Activated CD4-positive, alpha-beta T cell treated with anti-CD3 and anti-CD28 coated beads for 48 hours (primary cell): Measurements from ENCODE around the gene HIVEP3.

ENCODE experiments used
- DNase-seq: peaks from one replicate; pipeline ENCODE4 v3.0.0-alpha.2; 2020

HIVEP3 gene

DNA sequence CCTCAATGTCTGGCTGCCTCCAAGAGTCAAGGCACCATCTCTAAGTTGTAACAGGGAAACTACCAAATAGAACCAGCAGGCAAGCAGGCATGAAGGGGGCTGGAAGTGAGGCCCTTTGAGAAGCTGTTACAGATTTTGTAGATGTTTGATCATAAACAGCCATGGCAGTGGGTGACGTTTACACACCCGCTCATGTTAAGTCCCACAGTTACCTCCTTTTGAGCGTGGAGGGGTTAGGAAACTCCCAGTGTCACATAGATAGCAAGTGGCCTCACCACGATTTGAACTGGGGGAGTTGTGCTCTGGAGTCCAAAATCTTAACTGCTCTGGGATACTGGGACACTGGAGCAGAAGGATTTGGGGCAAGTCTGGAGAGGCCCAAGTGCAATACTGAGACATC, 192.4 kb downstream of the HIVEP3 start:
- DNase-seq: no peak

DNA sequence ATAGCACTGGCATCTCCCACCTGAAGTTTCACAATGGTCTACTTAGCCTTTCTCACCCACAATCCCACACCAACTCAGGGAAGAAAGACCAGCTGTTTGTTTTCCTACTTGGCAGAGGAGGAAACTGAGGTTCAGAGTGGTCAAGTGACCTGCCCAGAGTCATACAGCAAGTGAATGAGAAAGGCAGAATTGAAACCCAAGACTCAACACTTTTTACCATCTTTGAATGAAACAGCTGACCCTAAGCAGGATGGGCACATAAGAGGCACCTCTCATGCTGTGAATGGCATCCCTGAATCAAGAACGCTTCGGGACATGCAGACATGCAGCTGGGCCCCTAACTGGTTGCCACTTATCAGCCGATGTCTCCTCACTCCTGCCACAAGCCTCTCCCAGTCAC, 193.8 kb downstream of the HIVEP3 start:
- no peak for DNase-seq

DNA sequence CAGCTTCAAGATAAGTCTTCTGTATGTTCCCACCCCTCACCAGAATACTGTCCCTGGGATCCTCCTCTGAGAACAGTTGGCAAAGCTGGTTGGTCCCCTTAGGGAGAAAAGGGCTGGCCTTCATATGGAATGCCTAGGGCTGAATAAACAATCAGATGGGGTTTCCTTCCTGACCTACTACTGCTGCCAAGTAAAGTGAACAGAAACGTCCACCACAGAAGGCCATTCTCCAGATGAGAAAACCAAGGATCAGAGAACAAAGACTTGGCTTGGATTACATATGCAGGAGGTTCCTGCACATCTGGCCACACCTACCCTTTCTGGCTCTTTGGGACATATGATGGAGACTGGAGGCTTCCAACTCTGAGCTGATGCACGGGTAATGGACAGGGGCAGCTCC, 194.5 kb downstream of the HIVEP3 start:
- no peak for DNase-seq

DNA sequence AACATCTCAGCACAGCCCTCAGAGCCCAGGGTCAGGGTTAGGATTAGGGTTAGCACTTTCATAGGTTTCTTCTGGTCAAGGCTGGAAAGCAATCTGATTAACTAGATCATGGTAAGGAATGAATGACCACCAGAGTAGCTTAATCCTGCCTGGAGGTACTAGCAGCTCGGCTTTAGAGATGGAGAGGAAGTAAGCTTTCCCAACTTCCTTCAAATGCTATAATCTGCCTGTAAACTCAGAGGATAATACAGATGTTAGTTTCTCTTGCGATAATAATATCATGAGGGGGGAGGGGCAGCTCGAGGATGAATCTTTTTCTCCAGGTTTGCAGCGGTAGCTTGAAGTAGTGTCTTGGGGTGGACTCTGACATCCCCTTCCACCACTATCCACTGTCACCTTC, 194.9 kb downstream of the HIVEP3 start:
- no peak for DNase-seq

DNA sequence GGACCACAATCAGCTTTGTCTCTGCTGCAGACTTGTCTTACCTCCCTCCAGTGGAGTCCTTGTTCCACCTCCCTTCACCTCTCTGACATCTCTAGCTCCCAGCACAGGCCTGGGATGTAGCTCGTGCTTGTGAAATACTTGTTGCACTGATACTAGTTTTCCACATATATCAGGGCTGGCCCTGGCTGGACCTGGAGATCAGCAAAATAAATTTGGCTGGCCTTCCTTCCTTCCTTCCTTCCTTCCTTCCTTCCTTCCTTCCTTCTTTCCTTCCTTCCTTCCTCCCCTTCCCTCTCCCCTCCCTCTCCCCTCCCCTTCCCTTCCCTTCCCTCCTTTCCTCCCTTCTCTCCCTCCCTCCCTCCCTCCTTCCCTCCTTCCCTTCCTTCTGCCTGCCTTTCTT, 196.5 kb downstream of the HIVEP3 start:
- DNase-seq: no peak

DNA sequence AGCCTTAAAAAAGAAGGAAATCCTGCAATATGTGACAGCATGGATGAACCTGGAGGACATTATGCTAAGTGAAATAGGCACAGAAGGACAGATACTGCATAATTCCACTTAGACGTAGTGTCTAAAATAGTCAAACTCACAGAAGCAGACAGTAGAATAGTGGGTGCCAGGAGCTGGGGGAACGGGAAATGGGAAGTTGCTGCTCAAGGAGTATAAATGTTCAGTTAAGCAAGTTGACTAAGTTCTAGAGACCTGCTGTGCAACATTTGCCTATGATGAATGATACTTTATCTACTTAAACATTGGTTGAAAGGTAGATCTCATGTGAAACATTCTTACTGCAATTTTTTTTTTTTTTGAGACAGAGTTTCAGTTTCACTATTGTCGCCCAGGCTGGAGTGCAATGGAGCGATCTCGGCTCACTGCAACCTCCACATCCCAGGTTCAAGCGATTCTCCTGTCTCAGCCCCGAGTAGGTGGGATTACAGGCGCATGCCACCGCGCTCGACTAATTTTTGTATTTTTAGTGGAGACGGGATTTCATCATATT, 197.8 kb downstream of the HIVEP3 start:
- no peak for DNase-seq

DNA sequence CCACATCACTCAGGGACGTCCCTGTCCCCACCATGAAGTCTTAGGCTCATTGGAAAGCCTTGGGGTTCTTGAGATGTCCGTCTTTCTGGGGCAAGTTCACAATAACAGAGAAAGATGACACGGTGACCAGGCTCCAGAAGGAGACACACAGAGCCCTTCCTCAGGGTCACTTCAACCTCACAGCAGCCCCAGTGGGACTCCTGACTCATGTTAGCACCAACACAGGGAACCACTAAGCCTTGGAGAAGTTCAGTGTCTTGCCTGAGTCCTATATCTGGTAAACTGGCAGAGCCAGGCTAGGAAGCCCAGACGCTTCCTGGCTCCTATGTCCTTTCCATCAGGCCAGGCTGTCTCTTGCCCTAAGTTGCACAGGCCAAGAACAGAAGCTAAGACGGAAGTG, 199.1 kb downstream of the HIVEP3 start:
- DNase-seq: no peak

DNA sequence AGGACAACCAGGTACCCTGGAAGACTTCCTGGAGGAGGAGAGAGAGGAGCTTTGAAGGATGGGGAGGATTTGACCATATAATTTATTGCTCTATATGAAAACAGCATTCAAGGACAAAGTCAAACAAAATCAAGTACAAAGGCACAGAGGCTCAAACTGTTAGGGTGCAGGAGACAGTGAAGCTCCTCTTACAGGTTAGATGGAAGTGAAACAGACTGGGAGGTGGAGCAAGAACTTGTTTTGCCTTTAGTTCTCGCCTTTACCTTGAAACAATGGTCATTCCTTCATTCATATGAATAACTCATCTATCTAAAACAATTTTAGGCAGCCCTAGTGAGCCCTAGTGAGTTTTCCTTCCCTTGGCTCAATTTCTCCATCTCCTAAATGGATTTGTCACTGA, 199.6 kb downstream of the HIVEP3 start:
- no peak for DNase-seq

DNA sequence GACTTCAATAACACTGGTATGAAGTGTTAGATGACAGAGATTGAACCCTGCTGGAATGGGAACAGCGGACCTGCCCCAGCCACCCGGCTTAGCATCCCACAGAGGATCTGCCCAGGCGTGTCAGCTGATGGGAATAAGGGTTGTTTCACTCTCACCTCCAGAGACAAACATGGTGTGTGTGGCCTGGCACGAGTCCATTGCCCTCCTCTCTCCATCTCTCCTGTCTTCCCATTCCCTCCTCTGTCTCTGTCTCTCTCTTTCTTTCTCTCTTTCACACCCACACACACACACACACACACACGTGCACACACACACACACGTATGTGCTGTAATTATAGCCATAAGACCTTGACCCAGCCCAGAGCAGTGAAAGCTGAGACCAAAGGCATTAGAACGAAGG, 200.2 kb downstream of the HIVEP3 start:
- no peak for DNase-seq

DNA sequence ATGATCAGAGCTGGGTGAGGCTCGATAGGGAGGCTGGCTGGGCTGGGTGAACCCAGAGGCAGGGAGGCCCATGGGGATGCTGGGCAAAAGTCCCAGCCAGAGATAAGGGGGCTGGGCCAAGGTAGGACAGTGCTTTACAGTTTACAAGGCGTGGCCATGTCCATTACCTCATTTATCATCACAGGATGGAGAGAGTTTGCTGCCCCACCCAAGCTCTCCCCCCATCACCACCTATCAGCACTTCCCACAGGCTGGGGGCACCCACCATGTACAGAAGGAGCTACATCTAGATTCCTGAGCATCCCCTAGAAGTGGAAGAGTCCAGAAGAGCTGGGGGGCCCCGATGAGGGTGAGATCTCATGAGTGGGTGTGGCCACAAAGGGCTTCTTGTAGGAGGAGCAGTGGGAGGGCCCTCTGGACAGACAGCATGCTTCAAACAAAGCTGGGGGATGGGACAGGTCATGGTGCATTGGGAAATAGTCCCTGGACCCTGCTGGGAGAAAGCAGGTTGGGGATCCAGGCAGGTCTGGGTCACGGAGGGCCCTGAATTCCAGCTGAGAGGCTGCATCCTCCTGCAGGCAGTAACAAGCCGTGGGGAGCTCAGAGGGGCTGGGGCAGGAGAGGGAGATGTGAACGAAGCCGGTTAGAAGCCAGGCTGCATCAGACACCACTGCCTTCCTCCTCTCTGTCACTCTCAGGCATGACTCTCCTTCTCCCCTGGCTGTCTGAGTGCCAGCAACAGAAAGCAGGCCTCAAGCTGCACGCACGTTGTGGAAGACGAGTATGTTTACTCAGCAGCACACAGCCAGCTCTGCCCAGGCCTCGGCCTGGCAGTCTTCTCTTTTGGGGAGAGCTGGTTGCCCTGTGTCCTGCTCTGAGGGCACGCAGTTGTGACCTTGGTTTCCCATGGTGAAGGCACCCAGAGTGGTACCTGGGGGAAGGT, 202.3 kb downstream of the HIVEP3 start:
- no peak for DNase-seq

DNA sequence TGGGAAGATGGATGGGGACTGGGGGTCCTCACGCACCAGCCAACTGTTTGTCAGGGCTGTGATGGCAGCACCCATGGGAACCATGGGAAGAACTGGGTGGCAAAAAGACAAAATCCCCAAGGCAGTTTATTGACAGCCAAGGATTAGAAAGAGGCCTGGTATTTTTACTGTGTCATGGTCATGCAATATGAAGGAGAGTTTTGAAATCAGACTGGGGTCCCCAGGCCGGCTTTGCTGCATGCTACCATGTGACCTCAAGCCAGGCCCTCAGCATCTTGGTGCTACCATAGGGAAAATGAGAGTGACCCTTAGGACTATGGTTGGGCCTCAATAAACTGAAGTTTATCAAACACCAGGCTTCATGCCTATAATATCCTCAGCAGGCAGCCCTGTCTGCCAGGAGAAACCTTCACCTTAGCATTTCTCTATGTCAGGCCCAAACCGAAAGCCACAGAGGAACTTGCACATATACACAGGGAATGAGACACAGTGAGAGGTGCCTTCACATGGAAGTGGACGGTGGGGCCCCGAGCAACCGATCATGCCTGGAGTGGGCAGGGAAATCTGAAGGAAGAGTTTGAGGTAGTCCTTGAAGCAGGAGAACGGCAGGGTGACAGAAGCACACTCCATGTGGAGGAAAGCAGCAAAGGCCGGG, 203.2 kb downstream of the HIVEP3 start:
- DNase-seq: no peak

DNA sequence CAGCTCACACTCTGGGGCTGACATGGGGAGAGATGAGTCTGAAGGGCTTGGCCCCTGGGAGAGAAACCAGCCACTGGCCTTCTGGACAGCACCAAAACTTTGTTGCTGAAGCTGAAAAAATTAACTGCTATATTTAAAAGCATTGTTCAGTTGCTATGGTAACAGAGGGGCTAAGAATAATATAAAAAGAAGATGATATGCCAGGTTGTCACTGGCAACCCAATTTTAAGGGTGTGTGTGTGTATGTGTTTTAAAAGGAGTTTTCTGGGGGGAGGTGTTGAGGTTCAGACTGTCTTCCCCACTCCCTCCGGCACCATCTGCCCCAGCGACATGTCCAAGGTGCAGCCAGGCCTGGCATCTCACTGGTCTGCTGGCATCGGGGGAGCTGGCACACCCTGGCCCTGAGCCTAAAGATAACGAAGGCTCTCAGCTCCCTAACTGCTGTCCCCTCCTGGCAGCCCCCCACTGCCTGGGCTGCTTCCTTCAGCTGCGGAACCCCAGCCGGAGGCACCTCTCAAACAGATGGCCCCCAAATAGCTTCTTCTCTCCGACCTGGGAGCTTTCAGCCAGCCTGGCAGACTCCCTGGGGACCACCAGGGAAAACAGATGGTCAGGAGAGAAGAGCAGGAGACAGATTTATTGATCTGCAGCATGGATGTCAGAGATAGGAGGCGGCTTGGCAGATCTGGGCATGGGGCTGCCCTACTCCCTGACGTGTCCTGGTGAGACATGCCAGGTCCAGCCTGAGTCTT, 203.9 kb downstream of the HIVEP3 start:
- DNase-seq: no peak

DNA sequence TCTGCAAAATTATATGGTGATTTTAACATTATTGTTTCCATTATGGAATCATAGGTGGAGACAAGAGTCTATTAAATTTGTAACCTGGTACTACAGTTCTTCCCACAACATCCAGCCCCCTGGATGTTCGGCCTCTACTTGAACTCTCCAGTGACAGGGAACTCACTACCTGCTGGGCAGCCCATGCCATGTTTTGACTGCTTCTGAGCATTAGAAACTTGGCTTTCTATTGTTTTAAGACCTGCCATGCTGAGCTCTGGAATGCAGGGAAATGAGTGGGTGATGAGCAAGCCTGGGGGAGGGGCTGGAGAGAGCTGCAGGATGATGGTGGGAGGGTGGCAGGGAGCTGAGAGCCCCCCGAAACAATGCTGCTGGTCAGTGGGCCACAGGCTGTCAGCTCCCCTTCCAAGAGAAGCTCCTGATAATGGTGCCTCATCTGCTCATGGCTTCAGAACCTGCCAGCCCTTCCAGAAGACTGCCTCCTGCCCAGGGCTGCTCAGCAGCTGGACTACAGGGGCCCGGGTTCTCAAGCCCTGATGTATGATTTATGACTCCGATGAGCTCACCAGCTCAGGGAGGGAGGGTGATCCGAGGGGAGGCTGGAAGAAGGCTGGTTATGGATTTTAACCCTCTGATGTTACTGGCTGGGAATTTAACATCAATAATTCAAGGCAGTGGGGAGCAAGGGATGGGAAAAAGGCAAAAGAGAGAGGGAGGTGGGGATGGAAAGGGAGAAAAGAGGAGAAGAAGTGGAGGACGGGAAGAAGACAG, 205.0 kb downstream of the HIVEP3 start:
- no peak for DNase-seq

DNA sequence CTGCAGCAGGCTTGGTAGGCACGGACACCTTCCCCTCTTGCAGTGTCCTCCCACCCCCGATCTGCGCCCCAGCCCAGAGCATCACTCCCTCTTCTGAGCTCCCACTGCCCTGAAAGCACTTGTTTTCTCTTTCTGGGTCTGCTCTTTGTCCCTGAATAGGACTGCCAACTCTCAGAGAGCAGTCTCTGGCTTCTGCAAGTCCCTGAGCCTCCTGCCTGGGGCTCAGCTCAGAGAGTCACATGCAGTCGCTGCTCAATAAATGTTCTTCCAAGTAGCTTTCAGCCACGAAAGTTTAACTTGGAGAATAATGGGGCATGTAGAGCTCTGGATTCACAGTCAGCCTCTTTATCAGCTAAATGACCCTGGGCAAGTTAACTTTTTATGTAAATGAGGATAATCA, 205.6 kb downstream of the HIVEP3 start:
- DNase-seq: no peak

DNA sequence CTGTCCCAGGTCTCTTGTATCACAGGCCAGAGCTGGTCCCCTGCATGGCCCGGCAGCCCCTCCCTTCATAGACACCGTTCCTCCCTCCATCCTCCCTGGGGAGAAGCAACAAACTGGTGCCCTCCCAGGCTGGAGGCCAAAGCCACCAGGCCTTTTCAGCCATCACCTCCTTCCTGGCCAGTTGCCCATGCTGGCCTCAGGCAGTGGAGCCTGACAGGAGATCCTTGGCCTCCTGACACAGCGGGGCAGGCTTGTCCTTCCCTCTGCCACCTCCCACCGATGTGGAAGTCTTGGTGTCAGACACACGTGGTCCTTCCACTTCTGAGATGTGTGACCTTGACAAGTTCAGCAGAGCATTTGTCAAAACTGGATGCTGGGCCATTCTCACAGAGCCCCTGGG, 206.0 kb downstream of the HIVEP3 start:
- no peak for DNase-seq

DNA sequence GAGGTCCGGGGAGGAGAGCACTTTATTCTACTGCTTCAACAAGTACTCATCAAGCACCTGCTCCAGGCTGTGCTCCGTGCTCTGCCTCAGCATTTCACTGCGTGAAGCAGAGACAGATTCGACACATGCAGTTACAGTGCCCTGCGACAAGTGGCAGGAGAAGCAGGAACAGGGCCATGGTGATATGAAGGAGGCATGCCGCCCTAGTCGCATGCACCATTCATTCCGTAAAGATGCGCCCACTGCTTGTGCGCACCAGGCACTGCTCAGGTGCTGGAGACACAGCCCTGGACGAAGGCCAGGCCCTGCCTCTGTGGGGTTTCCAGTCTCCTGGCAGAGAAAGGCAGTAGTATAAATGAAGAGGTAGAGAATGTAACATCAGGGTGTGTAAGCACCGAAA, 206.6 kb downstream of the HIVEP3 start:
- no peak for DNase-seq

DNA sequence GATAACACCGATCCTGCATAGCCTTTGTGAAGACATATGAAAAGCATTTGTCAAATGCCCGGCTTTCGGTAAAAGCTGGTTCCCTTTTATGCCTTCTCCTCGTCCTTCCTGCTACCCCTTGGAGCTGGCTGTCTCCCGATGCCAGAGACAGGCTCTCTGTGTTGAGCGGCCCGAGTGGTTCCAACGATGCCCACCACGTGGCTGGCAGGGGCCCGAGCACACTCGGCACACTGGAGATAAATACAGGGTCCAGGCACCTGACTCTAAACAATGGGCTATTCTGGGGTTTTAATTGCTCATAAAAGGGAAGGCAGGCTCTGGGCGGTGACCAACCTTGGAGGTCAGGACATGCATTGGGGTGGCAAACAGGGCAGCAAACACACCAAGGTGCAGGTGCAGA, 207.1 kb downstream of the HIVEP3 start:
- DNase-seq: no peak

DNA sequence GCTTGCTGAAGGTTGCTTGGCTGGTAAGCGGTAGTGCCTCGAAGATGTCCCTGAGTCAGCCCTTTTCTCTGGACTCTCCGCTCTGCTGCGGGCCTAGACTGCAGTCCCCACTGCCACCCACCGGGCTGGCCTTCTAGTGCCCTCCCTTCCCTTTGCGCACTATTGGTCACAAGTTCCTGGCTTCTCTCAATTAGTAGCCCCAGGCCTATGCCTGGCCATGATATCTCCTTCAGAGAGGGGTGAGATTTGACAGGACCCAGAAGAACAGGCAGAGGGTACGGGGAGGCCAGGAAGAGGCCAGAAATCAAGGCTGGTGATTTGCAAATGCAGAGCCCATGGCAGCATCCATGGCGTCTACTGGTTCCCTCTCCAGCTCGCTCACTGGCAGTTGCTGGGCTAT, 207.7 kb downstream of the HIVEP3 start:
- DNase-seq: no peak

DNA sequence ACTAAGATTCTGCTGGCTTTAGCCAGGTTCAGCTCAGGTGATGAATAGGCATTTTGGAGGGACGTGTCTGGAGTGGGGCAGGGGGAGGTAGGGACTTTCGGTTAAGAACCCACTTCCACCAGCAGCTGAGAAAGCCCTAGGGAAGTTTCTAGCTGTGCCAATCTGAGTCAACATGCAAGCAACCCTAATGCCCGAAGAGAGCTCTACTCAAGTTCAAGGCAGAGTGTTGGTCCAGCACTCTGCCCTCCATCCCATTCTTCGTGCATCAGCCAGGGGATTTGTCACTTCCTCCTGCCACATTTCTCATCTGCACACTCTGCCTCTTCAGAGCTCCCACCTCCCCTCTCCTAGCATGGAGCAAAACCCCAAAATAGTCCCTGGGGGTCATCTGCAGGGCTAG, 208.8 kb downstream of the HIVEP3 start:
- no peak for DNase-seq

DNA sequence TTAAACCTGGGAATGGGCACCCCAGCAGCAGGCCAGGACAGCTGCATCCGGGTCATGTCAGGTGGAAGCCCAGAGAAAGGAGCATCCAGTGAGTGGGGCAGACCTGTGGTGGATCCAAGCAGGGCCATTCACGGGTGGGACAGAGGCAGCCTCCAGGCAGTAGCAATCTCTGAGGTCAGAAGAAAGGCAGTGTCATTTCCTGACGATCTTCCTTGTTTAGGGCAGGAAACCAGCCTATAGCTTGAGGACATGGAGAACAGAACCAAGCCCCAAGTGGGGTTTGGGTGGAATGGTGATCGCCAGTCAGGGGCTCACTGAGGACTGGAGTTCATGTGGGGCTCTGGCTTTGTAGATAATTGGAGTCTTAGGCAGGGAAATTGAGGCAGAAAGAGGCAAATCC, 209.4 kb downstream of the HIVEP3 start:
- no peak for DNase-seq

DNA sequence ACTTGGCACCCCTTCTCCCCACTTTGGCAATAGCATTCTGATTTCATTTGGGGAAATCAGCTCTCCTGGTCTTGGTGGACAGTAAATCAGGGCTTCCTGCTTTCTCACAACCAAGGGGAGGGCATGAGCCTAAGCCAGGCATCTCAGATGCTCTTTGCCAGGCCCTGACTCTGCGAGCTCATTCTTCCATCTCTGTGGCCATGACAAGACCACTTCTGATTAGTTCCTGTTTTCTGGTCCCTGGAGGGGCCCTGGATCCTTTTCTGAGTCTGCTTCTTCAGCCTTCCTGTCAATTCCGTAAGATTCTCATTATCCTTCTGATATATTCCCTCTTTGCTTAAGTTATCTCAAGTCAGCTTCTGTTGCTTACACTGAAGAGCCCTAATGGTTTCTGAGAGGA, 210.4 kb downstream of the HIVEP3 start:
- no peak for DNase-seq

DNA sequence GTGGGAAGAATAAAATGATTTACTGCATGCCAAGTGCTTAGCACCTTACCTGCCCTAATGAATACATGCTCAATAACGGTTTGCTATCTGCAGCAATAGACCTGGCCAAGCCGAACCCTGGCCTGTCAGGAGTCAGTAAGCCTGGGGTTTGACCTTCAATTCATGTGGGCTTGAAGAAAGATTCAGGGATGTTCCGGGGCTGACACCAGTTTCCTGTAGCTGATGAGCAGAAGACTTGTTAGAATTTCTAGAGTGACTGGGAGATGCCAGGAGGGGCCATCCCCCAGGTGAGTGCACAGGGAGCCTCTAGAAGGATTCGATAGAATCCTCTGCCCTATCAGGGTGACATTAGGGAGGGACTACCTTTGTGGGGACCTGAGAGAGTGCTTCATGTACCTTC, 210.9 kb downstream of the HIVEP3 start:
- no peak for DNase-seq

DNA sequence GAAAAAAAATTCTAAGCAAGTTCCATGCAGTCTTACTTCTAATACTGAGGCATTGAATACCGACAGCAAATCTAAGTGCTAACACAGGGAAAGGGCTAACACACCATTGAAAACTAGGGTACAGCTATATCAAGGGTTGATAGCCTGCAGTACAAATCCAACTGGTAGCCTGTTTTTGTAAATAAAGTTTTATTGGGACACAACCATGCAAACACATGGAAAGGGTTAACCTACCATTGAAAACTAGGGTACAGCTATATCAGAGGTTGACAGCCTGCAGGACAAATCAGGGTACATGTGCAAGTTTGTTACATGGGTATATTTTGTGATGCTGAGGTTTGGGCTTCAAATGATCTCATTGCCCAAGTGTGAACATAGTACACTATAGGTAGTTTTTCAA, 212.9 kb downstream of the HIVEP3 start:
- DNase-seq: no peak
